HG02678 (cell line): ENCODE data around the gene SNX18.
"Not testable (repeated sequence)": the region's sequence is repeated elsewhere in the genome, so short reads cannot be mapped to it uniquely, and the experiment has no call there.

ENCODE experiments used
- ATAC-seq: cut with Tn5 transposase; IDR thresholded peaks from one replicate; pipeline ENCODE4 v1.9.1; 2021; ENCODE audit warnings: mild to moderate bottlenecking, moderate library complexity; ENCODE audit not compliant: unreplicated experiment

Gene SNX18

GRCh38 chr5:54517512-54518145 lies at the start of gene SNX18:
SNX18 (plus strand) TSS chr5:54517759; CDS start chr5:54517953, 194 bp downstream.
- peak; percentile 97 for ATAC-seq

GRCh38 chr5:54469622-54470021 lies 47.9 kb upstream of the SNX18 start:
- peak; percentile 86 for ATAC-seq

- no peak for ATAC-seq
These were observed 47.4 kb upstream of the SNX18 start for GRCh38 chr5:54470128-54470527.

GRCh38 chr5:54470677-54471076 lies 46.9 kb upstream of the SNX18 start:
- ATAC-seq: no peak

GRCh38 chr5:54471398-54471797 lies 46.2 kb upstream of the SNX18 start:
- no peak for ATAC-seq

GRCh38 chr5:54476682-54477081 lies 40.9 kb upstream of the SNX18 start:
- ATAC-seq: no peak

GRCh38 chr5:54477941-54478478 lies 39.5 kb upstream of the SNX18 start:
- no peak for ATAC-seq

GRCh38 chr5:54480296-54480695 lies 37.3 kb upstream of the SNX18 start:
- no peak for ATAC-seq

- no peak for ATAC-seq
These were observed 33.2 kb upstream of the SNX18 start for GRCh38 chr5:54484219-54484894.

- not testable (repeated sequence) for ATAC-seq
These were observed 31.9 kb upstream of the SNX18 start for GRCh38 chr5:54485659-54486058.

GRCh38 chr5:54489648-54489979 lies 27.9 kb upstream of the SNX18 start:
- not testable (repeated sequence) for ATAC-seq

- no peak for ATAC-seq
These were observed 26.2 kb upstream of the SNX18 start for GRCh38 chr5:54491326-54491725.

GRCh38 chr5:54492178-54492577 lies 25.4 kb upstream of the SNX18 start:
- ATAC-seq: no peak

- ATAC-seq: no peak
These were observed 22.5 kb upstream of the SNX18 start for GRCh38 chr5:54495027-54495426.

- ATAC-seq: no peak
These were observed 3.3 kb upstream of the SNX18 start for GRCh38 chr5:54514291-54514690.

- ATAC-seq: no peak
These were observed 2.6 kb upstream of the SNX18 start for GRCh38 chr5:54514841-54515432.

- no peak for ATAC-seq
These were observed 1.9 kb upstream of the SNX18 start for GRCh38 chr5:54515634-54516033.

GRCh38 chr5:54516051-54516655 lies 1.4 kb upstream of the SNX18 start:
- no peak for ATAC-seq

GRCh38 chr5:54517174-54517511 lies 416 bp upstream of the SNX18 start:
- ATAC-seq: peak; percentile 2

- ATAC-seq: peak; percentile 31
These were observed 723 bp downstream of the SNX18 start for GRCh38 chr5:54518146-54518817.

- no peak for ATAC-seq
These were observed 1.4 kb downstream of the SNX18 start for GRCh38 chr5:54518818-54519508.
